GM18907 (cell line): ENCODE measurements around the gene ITGA11.

ENCODE experiments used
- ATAC-seq: cut with Tn5 transposase; IDR thresholded peaks from one replicate; pipeline ENCODE4 v1.9.1; 2021; ENCODE audit warnings: mild to moderate bottlenecking, moderate library complexity; ENCODE audit not compliant: unreplicated experiment

ITGA11 gene

DNA sequence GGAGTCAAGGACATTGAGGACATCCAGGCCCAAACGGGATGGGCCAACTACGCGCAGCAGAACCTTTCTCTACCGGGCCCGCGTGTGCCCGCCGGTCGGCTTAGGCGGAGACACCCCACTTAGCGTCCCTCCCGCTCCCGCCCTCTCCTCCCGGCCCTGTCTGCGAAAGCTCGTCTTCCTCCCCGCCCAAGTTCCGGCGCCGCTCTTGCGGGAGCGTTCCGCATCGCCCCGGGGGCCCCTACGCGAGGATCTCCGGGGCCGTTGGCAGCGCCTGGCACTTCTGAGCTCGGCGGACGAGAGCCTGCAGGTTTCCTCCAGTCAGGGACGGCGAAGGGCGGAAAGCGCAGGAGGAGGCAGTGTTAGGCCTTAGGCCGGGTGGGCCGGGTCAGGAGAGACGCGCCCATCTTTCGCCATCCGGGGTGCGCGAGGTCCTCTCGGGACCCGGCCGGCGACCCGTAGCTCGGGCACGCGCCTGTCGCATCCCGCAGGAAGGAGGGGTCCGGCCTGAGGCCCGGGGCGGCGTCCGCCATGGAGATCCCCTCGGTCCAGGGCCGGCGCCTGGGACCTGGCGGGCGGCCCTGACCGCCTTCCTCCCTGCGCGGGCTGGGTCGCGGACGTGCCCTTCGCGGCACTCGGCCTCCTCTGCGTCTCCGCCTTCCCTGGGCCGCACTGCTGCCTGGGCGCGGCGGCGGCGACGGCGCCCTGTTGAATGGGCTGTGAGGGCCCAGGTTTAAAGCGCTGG, 154.2 kb downstream of the ITGA11 start, which contains the start of gene FEM1B:
Gene FEM1B, plus strand, starts transcription at position 143 of the 742 bp plus-strand sequence. CDS start 673 bp downstream, outside the sequence.
- ATAC-seq = peak; percentile 80

DNA sequence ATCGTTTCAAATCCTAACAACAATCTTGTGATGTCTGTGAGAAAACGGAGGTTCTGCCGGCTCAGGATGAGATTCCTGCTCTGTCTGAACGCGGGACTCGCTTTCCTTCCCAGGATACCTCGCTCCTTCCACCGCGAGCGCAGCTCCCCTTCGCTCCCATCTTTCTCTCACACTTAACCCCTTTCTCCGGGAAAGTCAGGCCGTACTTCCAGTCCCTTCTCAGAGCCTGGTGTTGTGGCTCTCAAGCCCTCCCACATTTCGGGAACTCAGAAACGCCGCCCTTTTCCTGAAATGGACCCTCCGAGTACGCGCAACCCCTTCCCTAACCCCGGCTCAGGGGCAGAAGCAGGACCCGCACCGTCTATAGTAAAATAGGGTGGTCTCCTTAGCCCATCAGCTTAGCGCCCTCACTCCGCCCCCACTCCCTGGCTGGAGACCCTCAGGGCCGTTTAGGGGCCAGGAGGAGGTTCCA, 154.8 kb downstream of the ITGA11 start:
- ATAC-seq = peak; percentile 2

- ATAC-seq = no peak
Observed at GRCh38 chr15:68276668-68277067, 155.3 kb downstream of the ITGA11 start.

DNA sequence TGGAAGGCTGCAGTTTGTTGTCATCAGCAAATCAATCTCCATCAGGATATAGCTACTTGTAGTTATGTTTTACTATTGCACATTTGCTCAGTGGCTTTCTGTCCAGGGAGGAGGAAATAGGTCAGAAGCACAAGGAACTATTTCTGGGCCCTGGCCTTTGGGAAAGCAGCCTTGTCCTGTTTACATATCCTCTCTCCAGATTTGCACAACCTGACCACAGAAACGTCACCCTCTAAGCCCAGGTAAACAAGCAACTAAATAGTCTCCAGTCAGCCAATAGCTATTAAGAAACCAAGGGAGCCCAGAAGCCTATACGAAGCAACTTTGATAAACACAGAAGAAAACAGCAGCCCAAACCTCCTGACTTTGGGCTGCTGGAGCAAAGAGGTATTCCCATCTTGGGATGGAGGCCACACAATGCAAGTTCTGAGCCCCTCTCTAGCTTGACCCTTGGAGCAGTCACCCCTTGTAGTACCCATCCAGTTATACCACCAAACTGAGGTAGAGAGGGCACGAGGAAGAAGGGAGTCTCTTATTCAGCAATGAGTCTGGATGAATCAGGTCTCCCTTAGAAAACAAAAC, 156.7 kb downstream of the ITGA11 start:
- ATAC-seq = no peak

DNA sequence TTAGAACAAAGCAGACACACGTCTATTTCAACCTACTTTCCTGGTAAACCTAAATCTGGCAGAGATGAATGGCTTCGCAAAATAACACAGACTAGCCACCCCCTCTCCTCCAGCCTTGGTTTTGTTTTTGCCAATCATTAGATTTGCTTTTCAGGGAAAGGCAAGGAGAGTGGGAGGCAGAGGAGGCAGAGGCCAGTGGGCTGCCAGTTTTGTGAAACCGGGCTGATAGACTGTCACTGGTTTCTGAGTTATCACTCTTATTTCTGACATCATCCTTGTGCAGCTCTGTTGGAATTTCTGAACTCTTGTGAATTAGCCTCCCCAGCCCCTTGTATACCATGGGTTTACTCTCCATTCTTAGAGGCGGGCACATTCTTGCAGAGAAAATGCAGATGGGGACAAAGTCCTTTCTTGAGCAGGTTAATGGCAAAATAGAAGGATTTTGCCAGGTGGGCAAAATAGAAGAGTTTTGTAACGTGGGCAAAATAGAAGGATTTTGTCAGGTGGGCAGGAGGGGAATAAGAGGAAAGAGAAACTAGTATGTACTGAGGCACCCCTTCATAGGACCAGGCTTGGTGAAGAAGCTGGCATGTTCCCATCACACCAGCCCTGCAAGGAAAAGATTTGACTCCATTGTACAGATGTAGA, 157.6 kb downstream of the ITGA11 start:
- no peak for ATAC-seq

DNA sequence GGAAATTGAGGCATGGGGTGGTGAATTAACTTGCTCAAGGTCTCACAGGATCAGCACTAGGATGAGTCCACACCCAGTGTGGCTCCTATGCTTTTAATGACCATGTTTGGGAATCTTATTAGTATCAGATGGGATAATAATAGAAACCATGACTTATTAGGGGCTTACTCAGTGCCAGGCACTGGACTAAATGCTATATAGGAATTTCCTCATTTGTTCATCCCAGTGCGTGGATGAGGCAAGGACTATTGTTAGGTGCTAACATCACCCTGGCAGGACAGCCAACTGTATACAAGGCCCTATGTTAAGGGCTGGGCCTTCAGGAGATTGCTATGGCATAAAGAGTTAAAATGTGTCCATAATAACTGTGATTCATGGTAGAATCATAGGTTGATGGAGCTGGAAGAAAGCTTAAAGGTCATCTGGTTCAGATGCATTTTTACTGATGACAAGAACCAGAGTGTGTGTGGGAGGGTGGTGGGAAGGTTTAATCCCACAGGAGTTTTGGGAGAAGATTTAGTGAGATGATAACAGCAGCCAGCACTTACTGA, 159.2 kb downstream of the ITGA11 start:
- ATAC-seq = no peak

DNA sequence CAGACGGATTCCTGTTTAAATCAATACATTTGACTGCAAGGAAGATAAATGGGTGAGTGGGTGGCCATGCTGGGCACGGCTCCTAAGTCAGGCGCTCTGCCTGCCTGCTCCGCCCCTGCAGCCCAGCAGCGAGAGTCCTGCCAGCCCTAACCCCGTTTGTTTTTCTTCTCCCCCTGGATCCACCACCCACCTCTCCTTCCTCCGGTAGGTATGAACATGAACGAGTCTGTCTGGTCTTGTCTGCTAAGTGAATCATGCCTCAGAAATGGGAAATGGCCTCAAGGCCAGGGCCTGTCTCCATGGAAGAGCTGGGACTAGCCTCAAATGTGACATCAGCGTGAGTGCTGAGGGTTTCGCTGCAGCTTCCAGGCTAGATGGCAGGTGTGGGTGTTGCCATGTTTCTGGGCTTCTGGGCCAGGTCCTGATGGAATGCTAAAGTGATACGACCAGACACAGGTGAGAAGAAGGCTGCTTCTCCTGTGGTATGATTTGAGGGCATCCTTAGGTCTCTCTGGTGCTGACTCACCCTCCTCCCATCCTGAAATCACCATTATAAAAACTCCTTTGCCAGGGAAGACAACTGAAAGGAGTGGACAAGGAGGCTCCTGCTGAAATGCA, 160.0 kb downstream of the ITGA11 start:
- ATAC-seq = no peak

- no peak for ATAC-seq
Observed at GRCh38 chr15:68268405-68268804, 163.6 kb downstream of the ITGA11 start.

DNA sequence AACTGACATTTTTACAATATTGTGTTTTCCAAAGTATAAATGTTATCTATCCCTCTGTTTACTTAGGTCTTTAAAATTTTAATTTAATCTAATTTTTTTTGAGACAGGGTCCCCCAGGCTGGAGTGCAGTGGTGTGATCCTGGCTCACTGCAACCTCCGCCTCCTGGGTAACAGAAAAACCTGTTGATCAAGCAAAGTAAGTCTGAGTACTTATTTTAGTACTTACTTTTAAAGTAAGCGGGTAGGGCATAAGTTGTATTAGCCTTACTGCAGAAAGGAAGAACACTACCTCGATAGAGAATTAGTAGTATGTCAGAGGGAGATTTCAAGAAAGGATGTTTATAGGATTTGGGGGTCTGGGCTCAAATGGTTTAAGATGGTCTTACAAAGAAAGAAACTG, 166.3 kb downstream of the ITGA11 start:
- no peak for ATAC-seq

DNA sequence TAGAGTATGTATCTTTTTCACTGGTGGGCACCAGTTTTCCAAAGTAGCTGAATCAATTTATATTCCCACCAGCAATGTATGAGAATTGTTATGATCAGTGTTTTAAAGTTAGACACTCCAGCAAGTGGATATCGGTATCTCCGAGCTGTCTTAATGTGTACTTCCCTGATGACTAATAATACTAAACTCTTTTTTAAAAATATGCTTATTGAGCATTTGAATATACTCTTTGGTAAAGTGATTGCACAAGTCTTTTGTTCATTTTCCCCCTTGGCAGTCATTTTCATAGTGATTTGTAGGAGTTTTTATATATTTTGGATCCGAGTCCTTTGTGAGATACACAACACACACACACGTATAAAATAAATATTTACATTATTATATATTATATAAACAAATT, 166.9 kb downstream of the ITGA11 start:
- no peak for ATAC-seq

DNA sequence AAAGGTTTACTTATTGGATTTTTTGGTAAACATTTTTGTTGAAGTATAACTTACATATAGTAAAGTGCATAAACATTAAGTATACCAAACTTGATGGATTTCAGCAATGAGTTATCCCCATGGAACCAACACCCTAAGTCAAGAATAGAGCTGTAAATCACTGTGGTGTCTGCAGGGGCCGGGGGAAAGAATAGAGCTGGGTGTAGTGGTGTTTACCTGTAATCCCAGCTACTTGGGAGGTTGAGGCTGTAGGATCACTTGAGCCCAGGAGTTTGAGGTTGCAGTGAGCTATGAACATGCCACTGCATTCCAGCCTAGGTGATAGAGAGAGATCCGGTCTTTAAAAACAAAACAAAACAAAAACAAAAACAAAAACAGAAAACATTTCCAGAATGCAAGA, 167.7 kb downstream of the ITGA11 start:
- ATAC-seq = no peak

DNA sequence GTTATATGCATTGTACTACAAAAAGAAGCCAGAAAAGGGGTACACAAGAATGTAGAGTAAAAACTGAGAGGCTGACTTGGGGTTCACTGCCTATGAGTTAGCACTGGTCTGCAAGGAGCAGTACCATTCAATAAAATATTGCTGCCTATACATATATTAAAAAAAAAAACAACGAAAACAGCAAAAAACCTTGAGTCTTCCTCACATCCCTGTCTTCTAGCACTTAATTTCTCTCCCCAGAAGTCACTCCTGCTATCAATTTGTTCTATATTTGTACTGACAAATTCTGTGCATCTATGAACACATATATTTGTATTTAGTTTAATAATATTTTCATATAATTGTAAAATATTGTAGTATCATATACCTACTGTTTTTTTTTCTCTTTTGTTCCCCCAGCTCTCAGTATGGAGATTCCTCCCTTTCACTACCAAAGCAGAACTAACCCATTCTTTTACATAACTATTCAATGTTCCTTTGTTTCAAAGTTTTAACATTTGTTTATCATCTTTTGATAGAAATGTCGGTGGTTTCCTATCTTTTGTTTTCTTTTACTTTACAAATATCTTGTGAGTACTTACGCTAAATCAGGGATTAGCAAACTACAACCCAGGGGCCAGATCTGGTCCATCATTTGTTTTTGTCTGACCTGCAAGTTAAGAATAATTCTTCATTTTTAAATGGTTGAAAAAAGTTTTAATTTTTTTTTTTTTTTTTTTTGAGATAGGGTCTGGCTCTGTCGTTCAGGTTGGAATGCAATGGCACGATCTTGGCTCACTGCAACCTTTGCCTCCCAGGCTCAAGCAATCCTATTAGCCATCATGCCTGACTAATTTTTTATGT, 169.2 kb downstream of the ITGA11 start:
- ATAC-seq = no peak

DNA sequence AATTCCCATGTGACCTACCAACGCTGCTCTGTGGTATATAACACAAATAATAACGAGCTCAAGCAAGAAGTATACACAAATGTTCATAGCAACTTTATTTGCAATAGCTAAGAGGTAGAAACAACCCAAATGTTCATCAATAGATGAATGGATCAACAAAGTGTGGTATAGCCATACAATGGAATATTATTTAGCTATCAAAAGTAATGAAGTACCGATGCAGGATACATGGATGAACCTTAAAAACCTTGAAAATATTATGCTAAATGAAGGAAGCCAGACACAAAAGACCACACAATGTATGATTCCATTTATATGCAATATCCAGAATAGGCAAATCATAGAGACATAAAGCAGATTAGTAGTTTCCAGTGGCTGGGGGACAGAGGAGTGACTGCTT, 170.0 kb downstream of the ITGA11 start:
- no peak for ATAC-seq

DNA sequence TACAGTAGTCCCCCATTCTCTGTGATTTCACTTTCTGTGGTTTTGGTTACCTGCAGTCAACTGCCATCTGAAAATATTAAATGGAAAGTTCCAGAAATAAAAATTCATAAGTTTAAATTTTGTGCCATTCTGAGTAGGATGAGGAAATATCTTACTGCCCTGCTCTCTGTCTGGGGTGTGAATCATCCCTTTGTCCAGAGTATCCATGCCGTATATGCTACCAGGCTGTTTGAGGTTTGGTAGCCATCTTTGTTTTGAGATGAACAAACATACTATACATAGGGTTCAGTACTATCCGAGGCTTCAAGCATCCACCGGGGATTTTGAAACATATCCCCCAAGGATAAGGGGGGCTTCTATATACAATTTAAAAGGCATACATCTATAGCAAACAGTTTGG, 170.7 kb downstream of the ITGA11 start:
- no peak for ATAC-seq

DNA sequence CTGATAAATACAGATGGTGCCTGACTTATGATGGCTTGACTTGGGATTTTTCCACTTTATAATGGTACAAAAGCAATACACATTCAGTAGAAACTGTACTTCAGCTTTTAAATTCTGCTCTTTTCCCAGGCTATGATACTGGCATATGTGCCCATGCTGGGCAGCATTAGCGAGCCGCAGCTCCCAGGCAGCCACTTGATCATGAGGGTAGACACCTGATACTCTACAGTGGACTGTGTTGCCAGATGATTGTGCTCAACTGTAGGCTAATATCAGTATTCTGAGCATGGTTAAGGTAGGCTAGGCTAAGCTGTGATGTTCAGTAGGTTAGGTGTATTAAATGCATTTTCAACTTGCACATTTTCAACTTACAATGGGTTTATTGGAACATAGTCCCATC, 172.1 kb downstream of the ITGA11 start:
- no peak for ATAC-seq

DNA sequence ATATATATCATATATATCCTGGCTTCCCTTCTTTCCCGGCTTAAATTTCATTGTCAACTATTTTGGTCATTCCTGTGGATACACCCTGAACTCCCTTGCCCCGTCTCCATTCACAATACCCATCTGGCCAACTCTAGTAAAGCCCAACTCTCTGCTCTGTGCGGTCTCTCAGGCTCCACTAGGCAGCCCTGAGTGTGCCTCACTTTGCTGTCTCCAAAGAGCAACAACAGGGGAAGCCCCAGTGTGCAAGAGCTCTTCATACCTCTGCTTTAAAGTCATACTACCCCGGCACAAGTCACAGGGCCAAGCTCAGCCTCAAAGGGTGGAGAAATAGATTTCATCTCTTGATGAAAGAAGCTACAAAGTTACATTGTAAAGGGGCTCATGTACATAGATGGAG, 173.3 kb downstream of the ITGA11 start:
- ATAC-seq = no peak

GRCh38 chr15:68256675-68257450, 175.1 kb downstream of the ITGA11 start:
- ATAC-seq = no peak

GRCh38 chr15:68252925-68253534, 178.9 kb downstream of the ITGA11 start:
- ATAC-seq = no peak

GRCh38 chr15:68249058-68249713, 182.8 kb downstream of the ITGA11 start:
- no peak for ATAC-seq
